Measurements from ENCODE around the gene PDE6B. TPM values are rescaled to one million over a fixed set of nuclear protein-coding genes. Genes with fewer than 3 reads are reported as not detected.

PDE6B gene
- total RNA-seq, 4 donors from 2014 or later = 0.60 to 2.5 (median 0.95) TPM; not detected in 1

GRCh38 chr4:710116-710515, 84.7 kb downstream of the PDE6B start:
- no peak for DNase-seq
- Histone ChIP-seq H3K36me3 (no peaks in the 10 kb centered on the region), H3K4me3 (no peak overlapping the region), H3K27ac (no peak overlapping the region), H3K4me1 (peaks cover 10 to 45% (median 22%) of the 10 kb centered on the region in 4 donors), H3K9me3 (no peaks in the 10 kb centered on the region), H3K27me3 (no peaks in the 10 kb centered on the region)
- 50 to 70% methylated on average over 2 to 9 of the region's 9 CpGs for WGBS, 2 donors (ENCODE audit: low coverage in 1 of 2)
- no peak for TF ChIP-seq EP300 (IDR thresholded peaks at IDR 0.05; ENCODE audit: low read depth)
- TF ChIP-seq CTCF (IDR thresholded peaks at IDR 0.05) = no peak
- no peak for TF ChIP-seq POLR2AphosphoS5 (IDR thresholded peaks at IDR 0.05)
- TF ChIP-seq POLR2A (IDR thresholded peaks at IDR 0.05) = no peak
- intact Hi-C loops (cut with DNase I; ENCODE audit: low total_unique reads) (no loop called here), in situ Hi-C loops (cut with MboI; ENCODE audit: low pct_ligation_motif_present in 1 of 4, low pct_unique_long_range_greater_than_20kb in 1 of 4, low sequenced_read_pairs in 3 of 4) (no loop called here)

GRCh38 chr4:710916-711315, 85.5 kb downstream of the PDE6B start:
- Histone ChIP-seq H3K27me3 (no peaks in the 10 kb centered on the region), H3K4me1 (peaks cover 8 to 42% (median 20%) of the 10 kb centered on the region in 4 donors), H3K36me3 (no peaks in the 10 kb centered on the region), H3K27ac (no peak overlapping the region), H3K4me3 (no peak overlapping the region), H3K9me3 (no peaks in the 10 kb centered on the region)
- intact Hi-C loops (cut with DNase I; ENCODE audit: low total_unique reads) = no loop called here
- in situ Hi-C loops (cut with MboI; ENCODE audit: low pct_ligation_motif_present in 1 of 4, low pct_unique_long_range_greater_than_20kb in 1 of 4, low sequenced_read_pairs in 3 of 4) = no loop called here
- no peak for DNase-seq
- TF ChIP-seq POLR2AphosphoS5 (IDR thresholded peaks at IDR 0.05) = no peak
- TF ChIP-seq EP300 (IDR thresholded peaks at IDR 0.05; ENCODE audit: low read depth) = no peak
- TF ChIP-seq POLR2A (IDR thresholded peaks at IDR 0.05) = no peak
- TF ChIP-seq CTCF (IDR thresholded peaks at IDR 0.05) = no peak
- 91 to 100% methylated on average over 4 to 13 of the region's 13 CpGs for WGBS, 2 donors (ENCODE audit: low coverage in 1 of 2)

- no peak overlapping the region for H3K27ac ChIP-seq
- H3K4me1 ChIP-seq = peaks cover 4 to 38% (median 12%) of the 10 kb centered on the region in 4 donors
- TF ChIP-seq CTCF (IDR thresholded peaks at IDR 0.05) = no peak
- TF ChIP-seq EP300 (IDR thresholded peaks at IDR 0.05; ENCODE audit: low read depth) = no peak
- TF ChIP-seq POLR2A (IDR thresholded peaks at IDR 0.05) = no peak
- TF ChIP-seq POLR2AphosphoS5 (IDR thresholded peaks at IDR 0.05) = no peak
- no peak overlapping the region for H3K4me3 ChIP-seq
- WGBS, 2 donors (ENCODE audit: low coverage in 1 of 2) = 62 to 65% methylated on average over 3 of the region's 3 CpGs
- no peaks in the 10 kb centered on the region for H3K9me3 ChIP-seq
- no peak for DNase-seq
- H3K36me3 ChIP-seq = no peaks in the 10 kb centered on the region
- H3K27me3 ChIP-seq = no peaks in the 10 kb centered on the region
- in situ Hi-C loops (cut with MboI; ENCODE audit: low pct_ligation_motif_present in 1 of 4, low pct_unique_long_range_greater_than_20kb in 1 of 4, low sequenced_read_pairs in 3 of 4) = no loop called here
- intact Hi-C loops (cut with DNase I; ENCODE audit: low total_unique reads) = no loop called here
These were observed 86.7 kb downstream of the PDE6B start for GRCh38 chr4:712093-712492.

GRCh38 chr4:712916-713632, 87.7 kb downstream of the PDE6B start:
- in situ Hi-C loops (cut with MboI; ENCODE audit: low pct_ligation_motif_present in 1 of 4, low pct_unique_long_range_greater_than_20kb in 1 of 4, low sequenced_read_pairs in 3 of 4) (no loop called here), intact Hi-C loops (cut with DNase I; ENCODE audit: low total_unique reads) (no loop called here)
- DNase-seq = no peak
- Histone ChIP-seq H3K27me3 (no peaks in the 10 kb centered on the region), H3K9me3 (no peaks in the 10 kb centered on the region), H3K4me1 (peaks cover 3 to 28% (median 6%) of the 10 kb centered on the region in 4 donors), H3K36me3 (no peaks in the 10 kb centered on the region), H3K27ac (no peak overlapping the region), H3K4me3 (no peak overlapping the region)
- 87% methylated on average over 7 of the region's 9 CpGs; no CpG with 5 or more reads in 1 of the 2 donors for WGBS, 2 donors (ENCODE audit: low coverage in 1 of 2)
- TF ChIP-seq EP300 (IDR thresholded peaks at IDR 0.05; ENCODE audit: low read depth) (no peak), CTCF (IDR thresholded peaks at IDR 0.05) (no peak), POLR2AphosphoS5 (IDR thresholded peaks at IDR 0.05) (no peak), POLR2A (IDR thresholded peaks at IDR 0.05) (no peak)
